Breast epithelium (tissue), 4 donors: ENCODE data around the gene JCAD. TPM values are rescaled to one million over a fixed set of nuclear protein-coding genes. Genes with fewer than 3 reads are reported as not detected.

Experiments used
- DNase-seq, 2 donors: peaks; one replicate each; pipeline ENCODE4 v3.0.0-alpha.2; 2019; ENCODE audit warnings: low spot score in 2 of 2
- H3K27ac ChIP-seq, 2 donors: fragments of 200-600 bp; sonication (generic) in 1 of 2; one replicate each; pipeline ENCODE4 v1.5.1; 2016 to 2019; ENCODE audit warnings: mild to moderate bottlenecking in 1 of 2
- H3K27me3 ChIP-seq, 2 donors: fragments of 200-600 bp; sonication (generic) in 1 of 2; one replicate each; pipeline versions ENCODE4 v1.5.1 to v1.6.0; 2017 to 2019; ENCODE audit warnings: control low read depth in 1 of 2, mild to moderate bottlenecking in 1 of 2
- H3K36me3 ChIP-seq: fragments of 200-600 bp; one replicate; pipeline ENCODE4 v1.5.1; 2019
- H3K4me1 ChIP-seq, 2 donors: fragments of 200-600 bp; sonication (generic); one replicate each; pipeline ENCODE4 v1.5.1; 2016 to 2019; ENCODE audit warnings: control low read depth in 1 of 2
- H3K4me3 ChIP-seq, 3 donors: fragments of 200-600 bp; sonication (generic); 1 replicate in 2 of 3; 2 replicates in 1 of 3; pipeline ENCODE4 v1.5.1; 2016 to 2019; ENCODE audit warnings: mild to moderate bottlenecking in 3 of 3, moderate library complexity in 2 of 3
- H3K9me3 ChIP-seq, 2 donors: fragments of 200-600 bp; sonication (generic) in 1 of 2; one replicate each; pipeline ENCODE4 v1.5.1; 2016 to 2019; ENCODE audit warnings: control low read depth in 1 of 2
- CTCF ChIP-seq, 3 donors: fragments of 450-650 bp; IDR thresholded peaks; one replicate each; pipeline ENCODE4 v1.5.1; 2016 to 2017; ENCODE audit warnings: antibody characterized with exemption in 3 of 3, mild to moderate bottlenecking in 3 of 3, moderate library complexity in 3 of 3
- POLR2A ChIP-seq: fragments of 450-650 bp; IDR thresholded peaks from one replicate; pipeline ENCODE4 v1.6.1; 2016; ENCODE audit warnings: antibody characterized with exemption, mild to moderate bottlenecking, moderate library complexity
- POLR2AphosphoS5 ChIP-seq, 3 donors: sonication (generic); formaldehyde crosslinking; IDR thresholded peaks; one replicate each; pipeline ENCODE4 v1.6.1; 2017; ENCODE audit warnings: antibody characterized with exemption in 3 of 3
- intact Hi-C: fragments of 100-400 bp; cut with DNase I; formaldehyde crosslinking; loops from one replicate; pipeline ENCODE4 v1.15.1; 2023; ENCODE audit warnings: low total_unique reads
- total RNA-seq, 3 donors: library from RNA; depleted of rRNA; stranded (reverse); fragments of >200 nt; gene quantifications; one replicate each; pipeline ENCODE4 v1.1.0, GENCODE V29; 2016

Gene JCAD
- total RNA-seq, 3 donors from 2014 or later: 11.1 to 69.3 (median 16.1) TPM

DNA sequence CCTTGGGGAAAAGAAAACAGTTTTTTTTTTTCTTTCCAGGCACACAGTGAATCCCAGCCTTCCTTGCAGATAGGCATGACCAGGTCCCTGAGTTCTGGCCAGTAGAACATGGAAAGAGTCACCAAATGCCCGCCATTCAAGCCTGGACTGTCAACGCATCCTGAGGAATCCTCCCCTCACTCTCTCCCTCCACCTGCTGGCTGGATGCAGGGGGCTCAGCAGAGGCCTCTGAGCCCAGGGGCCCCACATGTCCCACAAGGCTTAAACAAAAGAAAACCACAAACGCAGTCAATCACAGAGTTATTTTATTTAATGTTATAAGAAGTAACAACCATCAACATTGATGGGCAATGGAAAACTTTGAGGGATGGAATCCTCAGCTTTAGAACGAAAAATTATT lies 93.1 kb downstream of the JCAD start:
- Histone ChIP-seq H3K4me3 (no peak overlapping the region), H3K9me3 (no peaks in the 10 kb centered on the region), H3K36me3 (no peaks in the 10 kb centered on the region), H3K27me3 (no peaks in the 10 kb centered on the region), H3K4me1 (no peaks in the 10 kb centered on the region), H3K27ac (no peak overlapping the region)
- intact Hi-C loops: no loop called here
- TF ChIP-seq CTCF (IDR thresholded peaks at IDR 0.05) (no peak), POLR2A (no peak), POLR2AphosphoS5 (IDR thresholded peaks at IDR 0.05) (no peak)
- DNase-seq: no peak
